Neural cell (in vitro differentiated cells): ENCODE data around the gene TAS2R50. TPM values are rescaled to one million over a fixed set of nuclear protein-coding genes. Genes with fewer than 3 reads are reported as not detected.

Source experiments
- H2AFZ ChIP-seq: fragments of 200-600, 300-800 bp; sonication (generic), shearing (Covaris generic); 2 replicates; pipeline ENCODE4 v1.6.0; 2014; ENCODE audit warnings: low read depth, mild to moderate bottlenecking, antibody characterized with exemption, low read length, moderate library complexity
- H3F3A ChIP-seq: fragments of 200-600 bp; shearing (Covaris generic); 2 replicates; pipeline ENCODE4 v1.6.1; 2016; ENCODE audit warnings: mild to moderate bottlenecking, moderate library complexity, mixed read lengths, antibody characterized with exemption, low read length; ENCODE audit not compliant: insufficient read depth, poor library complexity, severe bottlenecking
- H3K27ac ChIP-seq: fragments of 200-600, 300-800 bp; sonication (generic), shearing (Covaris generic); 2 replicates; pipeline ENCODE4 v1.5.1; 2014; ENCODE audit warnings: mild to moderate bottlenecking, low read length, moderate library complexity
- H3K27me3 ChIP-seq: fragments of 300-800, 200-600 bp; sonication (generic), shearing (Covaris generic); 2 replicates; pipeline ENCODE4 v1.6.0; 2014; ENCODE audit warnings: mild to moderate bottlenecking, low read depth, low read length, moderate library complexity; ENCODE audit not compliant: insufficient read depth
- H3K36me3 ChIP-seq: fragments of 300-800, 200-600 bp; sonication (generic), shearing (Covaris generic); 2 replicates; pipeline ENCODE4 v1.5.1; 2014; ENCODE audit warnings: mild to moderate bottlenecking, antibody characterized with exemption, low read length, moderate library complexity; ENCODE audit not compliant: insufficient read depth
- H3K4me2 ChIP-seq: fragments of 300-800, 200-600 bp; sonication (generic), shearing (Covaris generic); 2 replicates; pipeline ENCODE4 v1.6.0; 2014; ENCODE audit warnings: mild to moderate bottlenecking, low read length
- H3K4me3 ChIP-seq: fragments of 300-800, 200-600 bp; sonication (generic), shearing (Covaris generic); 2 replicates; pipeline ENCODE4 v1.5.1; 2014; ENCODE audit warnings: mild to moderate bottlenecking, low read length, moderate library complexity
- H3K79me2 ChIP-seq: fragments of 200-600 bp; shearing (Covaris generic); replicated peaks from 2 replicates; pipeline ENCODE4 v1.6.0; 2014; ENCODE audit warnings: mild to moderate bottlenecking, low read length, moderate library complexity; ENCODE audit not compliant: insufficient read depth
- H3K9ac ChIP-seq: fragments of 300-800, 200-600 bp; sonication (generic), shearing (Covaris generic); 2 replicates; pipeline ENCODE4 v1.6.1; 2016; ENCODE audit warnings: mild to moderate bottlenecking, low read length, mixed read lengths
- H3K9me2 ChIP-seq: fragments of 200-600 bp; shearing (Covaris generic); 2 replicates; pipeline ENCODE4 v1.6.1; 2016; ENCODE audit warnings: mild to moderate bottlenecking, low read length, mixed read lengths; ENCODE audit not compliant: insufficient read depth
- H3K9me3 ChIP-seq: fragments of 200-600, 300-800 bp; sonication (generic), shearing (Covaris generic); 2 replicates; pipeline ENCODE4 v1.6.1; 2016; ENCODE audit warnings: mild to moderate bottlenecking, mixed run types, low read length, moderate library complexity, mixed read lengths
- H4K20me1 ChIP-seq: fragments of 200-600 bp; shearing (Covaris generic); 2 replicates; pipeline ENCODE4 v1.6.1; 2016; ENCODE audit warnings: mild to moderate bottlenecking, mixed run types; ENCODE audit not compliant: insufficient read depth
- EP300 ChIP-seq: fragments of 450-650 bp; conservative IDR thresholded peaks from 2 replicates; pipeline ENCODE4 v1.6.1; 2014; ENCODE audit warnings: antibody characterized with exemption, mild to moderate bottlenecking, moderate library complexity; ENCODE audit not compliant: poor library complexity, severe bottlenecking
- EZH2 ChIP-seq: fragments of 200-600, 300-800 bp; shearing (Covaris generic), sonication (generic); IDR thresholded peaks from 2 replicates; pipeline ENCODE4 v1.6.1; 2014; ENCODE audit warnings: antibody characterized with exemption, low read length, borderline replicate concordance, mild to moderate bottlenecking; ENCODE audit not compliant: insufficient read depth, poor library complexity, severe bottlenecking
- MXI1 ChIP-seq: fragments of 450-650 bp; conservative IDR thresholded peaks from 2 replicates; pipeline ENCODE4 v1.6.1; 2014; ENCODE audit warnings: antibody characterized with exemption, mild to moderate bottlenecking; ENCODE audit not compliant: poor library complexity, severe bottlenecking
- POLR2AphosphoS5 ChIP-seq: IDR thresholded peaks from 2 replicates; pipeline ENCODE4 v1.6.1; 2012
- RAD21 ChIP-seq: fragments of 450-650 bp; conservative IDR thresholded peaks from 2 replicates; pipeline ENCODE4 v1.6.1; 2014; ENCODE audit warnings: antibody characterized with exemption, mild to moderate bottlenecking, moderate library complexity
- SMC3 ChIP-seq: fragments of 450-650 bp; conservative IDR thresholded peaks from 2 replicates; pipeline ENCODE4 v1.6.1; 2014; ENCODE audit warnings: antibody characterized with exemption, mild to moderate bottlenecking, moderate library complexity; ENCODE audit not compliant: poor library complexity
- TAF1 ChIP-seq: IDR thresholded peaks from 2 replicates; pipeline ENCODE4 v1.6.1; 2012; ENCODE audit warnings: low read depth
- polyA plus RNA-seq: library from polyadenylated mRNA; depleted of rRNA; stranded (reverse); fragments of >200 nt; gene quantifications from 2 replicates; pipeline ENCODE4 v1.2.3, GENCODE V29; 2014
- TF ChIP-seq, protein P1 (sequence below): fragments of 450-650 bp; IDR thresholded peaks from 2 replicates; pipeline ENCODE4 v1.5.1; 2014; ENCODE audit warnings: antibody characterized with exemption, mild to moderate bottlenecking, moderate library complexity; ENCODE audit not compliant: poor library complexity, severe bottlenecking
- TF ChIP-seq, protein P2 (sequence below): IDR thresholded peaks from 2 replicates; pipeline ENCODE4 v1.6.1; 2012; ENCODE audit warnings: borderline replicate concordance

TAS2R50 gene
- polyA plus RNA-seq, 1 donor from 2014 or later, result not detected

DNA sequence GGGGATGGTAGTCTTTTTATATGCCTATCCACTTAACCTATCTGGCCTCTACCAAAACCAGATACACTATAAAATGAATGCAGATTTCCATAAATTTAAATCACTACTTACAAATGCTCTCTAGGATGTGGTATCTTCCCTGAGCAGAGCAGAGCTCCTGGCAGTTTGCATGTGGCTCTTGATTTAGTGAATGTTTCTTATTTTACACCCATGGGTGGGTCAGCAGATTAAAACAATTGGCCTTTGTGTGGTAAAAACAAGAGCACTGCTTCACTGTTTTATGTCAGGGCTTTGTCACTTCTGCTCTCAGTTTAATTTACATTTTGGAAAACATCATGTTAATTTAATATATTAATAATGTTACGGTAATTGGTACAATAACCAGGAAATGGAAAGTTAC lies 30.2 kb upstream of the TAS2R50 start:
- TF ChIP-seq, protein P1, sequence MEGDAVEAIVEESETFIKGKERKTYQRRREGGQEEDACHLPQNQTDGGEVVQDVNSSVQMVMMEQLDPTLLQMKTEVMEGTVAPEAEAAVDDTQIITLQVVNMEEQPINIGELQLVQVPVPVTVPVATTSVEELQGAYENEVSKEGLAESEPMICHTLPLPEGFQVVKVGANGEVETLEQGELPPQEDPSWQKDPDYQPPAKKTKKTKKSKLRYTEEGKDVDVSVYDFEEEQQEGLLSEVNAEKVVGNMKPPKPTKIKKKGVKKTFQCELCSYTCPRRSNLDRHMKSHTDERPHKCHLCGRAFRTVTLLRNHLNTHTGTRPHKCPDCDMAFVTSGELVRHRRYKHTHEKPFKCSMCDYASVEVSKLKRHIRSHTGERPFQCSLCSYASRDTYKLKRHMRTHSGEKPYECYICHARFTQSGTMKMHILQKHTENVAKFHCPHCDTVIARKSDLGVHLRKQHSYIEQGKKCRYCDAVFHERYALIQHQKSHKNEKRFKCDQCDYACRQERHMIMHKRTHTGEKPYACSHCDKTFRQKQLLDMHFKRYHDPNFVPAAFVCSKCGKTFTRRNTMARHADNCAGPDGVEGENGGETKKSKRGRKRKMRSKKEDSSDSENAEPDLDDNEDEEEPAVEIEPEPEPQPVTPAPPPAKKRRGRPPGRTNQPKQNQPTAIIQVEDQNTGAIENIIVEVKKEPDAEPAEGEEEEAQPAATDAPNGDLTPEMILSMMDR, result no peak
- TF ChIP-seq EZH2, result no peak
- no peak for TF ChIP-seq MXI1
- TF ChIP-seq TAF1, result no peak
- H3K36me3 ChIP-seq, result no peaks in the 10 kb centered on the region
- H3K9me2 ChIP-seq, result no peaks in the 10 kb centered on the region
- no peaks in the 10 kb centered on the region for H4K20me1 ChIP-seq
- no peaks in the 10 kb centered on the region for H3F3A ChIP-seq
- H3K79me2 ChIP-seq, result no peaks in the 10 kb centered on the region
- no peak overlapping the region for H3K4me2 ChIP-seq
- H3K27ac ChIP-seq, result no peak overlapping the region
- no peaks in the 10 kb centered on the region for H3K9me3 ChIP-seq
- no peak overlapping the region for H3K9ac ChIP-seq
- H3K27me3 ChIP-seq, result no peaks in the 10 kb centered on the region
- H3K4me3 ChIP-seq, result no peak overlapping the region
- H2AFZ ChIP-seq, result no peak overlapping the region

DNA sequence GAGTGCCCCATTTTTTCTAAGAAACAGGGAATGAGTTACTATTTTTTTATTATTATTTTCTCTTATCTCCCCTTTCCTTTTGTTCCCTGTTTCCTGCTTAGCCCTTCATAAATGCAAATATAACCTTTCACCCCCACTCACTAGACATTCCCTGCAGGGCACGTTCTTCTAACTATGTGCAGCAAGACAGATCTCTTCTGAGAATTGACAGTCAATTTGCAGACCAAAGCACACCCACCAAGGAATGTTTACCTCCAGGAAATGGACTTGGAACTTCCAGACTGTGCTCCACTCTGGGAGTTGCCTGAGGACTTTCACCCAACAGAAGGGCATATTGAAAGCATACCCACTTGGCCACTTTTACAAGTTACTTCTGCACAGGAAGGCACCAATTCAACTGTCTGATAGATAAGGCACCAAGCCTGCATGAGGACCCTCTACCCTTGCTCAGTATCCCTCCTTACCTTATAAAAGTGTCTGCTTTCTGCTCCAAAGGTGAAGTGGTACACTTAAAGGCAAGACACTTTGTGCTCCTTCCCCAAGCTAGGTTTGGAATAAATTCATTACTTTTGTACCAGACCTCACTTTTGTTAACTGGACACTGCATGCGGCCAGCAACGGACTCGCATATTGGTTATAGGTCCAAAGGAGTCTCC lies 29.2 kb upstream of the TAS2R50 start:
- TF ChIP-seq EZH2 (no peak), EP300 (no peak), MXI1 (no peak), POLR2AphosphoS5 (no peak), SMC3 (no peak), RAD21 (no peak), TAF1 (no peak)
- TF ChIP-seq, protein P1, result no peak
- TF ChIP-seq, protein P2, sequence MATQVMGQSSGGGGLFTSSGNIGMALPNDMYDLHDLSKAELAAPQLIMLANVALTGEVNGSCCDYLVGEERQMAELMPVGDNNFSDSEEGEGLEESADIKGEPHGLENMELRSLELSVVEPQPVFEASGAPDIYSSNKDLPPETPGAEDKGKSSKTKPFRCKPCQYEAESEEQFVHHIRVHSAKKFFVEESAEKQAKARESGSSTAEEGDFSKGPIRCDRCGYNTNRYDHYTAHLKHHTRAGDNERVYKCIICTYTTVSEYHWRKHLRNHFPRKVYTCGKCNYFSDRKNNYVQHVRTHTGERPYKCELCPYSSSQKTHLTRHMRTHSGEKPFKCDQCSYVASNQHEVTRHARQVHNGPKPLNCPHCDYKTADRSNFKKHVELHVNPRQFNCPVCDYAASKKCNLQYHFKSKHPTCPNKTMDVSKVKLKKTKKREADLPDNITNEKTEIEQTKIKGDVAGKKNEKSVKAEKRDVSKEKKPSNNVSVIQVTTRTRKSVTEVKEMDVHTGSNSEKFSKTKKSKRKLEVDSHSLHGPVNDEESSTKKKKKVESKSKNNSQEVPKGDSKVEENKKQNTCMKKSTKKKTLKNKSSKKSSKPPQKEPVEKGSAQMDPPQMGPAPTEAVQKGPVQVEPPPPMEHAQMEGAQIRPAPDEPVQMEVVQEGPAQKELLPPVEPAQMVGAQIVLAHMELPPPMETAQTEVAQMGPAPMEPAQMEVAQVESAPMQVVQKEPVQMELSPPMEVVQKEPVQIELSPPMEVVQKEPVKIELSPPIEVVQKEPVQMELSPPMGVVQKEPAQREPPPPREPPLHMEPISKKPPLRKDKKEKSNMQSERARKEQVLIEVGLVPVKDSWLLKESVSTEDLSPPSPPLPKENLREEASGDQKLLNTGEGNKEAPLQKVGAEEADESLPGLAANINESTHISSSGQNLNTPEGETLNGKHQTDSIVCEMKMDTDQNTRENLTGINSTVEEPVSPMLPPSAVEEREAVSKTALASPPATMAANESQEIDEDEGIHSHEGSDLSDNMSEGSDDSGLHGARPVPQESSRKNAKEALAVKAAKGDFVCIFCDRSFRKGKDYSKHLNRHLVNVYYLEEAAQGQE, result no peak
- Histone ChIP-seq H2AFZ (no peak overlapping the region), H3K36me3 (no peaks in the 10 kb centered on the region), H3K9me2 (no peaks in the 10 kb centered on the region), H3K27me3 (no peaks in the 10 kb centered on the region), H3K9me3 (no peaks in the 10 kb centered on the region), H3K79me2 (no peaks in the 10 kb centered on the region), H4K20me1 (no peaks in the 10 kb centered on the region), H3K27ac (no peak overlapping the region), H3K4me2 (no peak overlapping the region), H3K9ac (no peak overlapping the region), H3F3A (no peaks in the 10 kb centered on the region), H3K4me3 (no peak overlapping the region)
